Dedifferentiated amniotic fluid mesenchymal stem cell (primary cell): ENCODE results near the gene NPRL2.

Experiments used
- DNase-seq: peaks from one replicate; pipeline ENCODE4 v3.0.0-alpha.2; 2016; ENCODE audit errors: extremely low spot score

NPRL2 gene

DNA sequence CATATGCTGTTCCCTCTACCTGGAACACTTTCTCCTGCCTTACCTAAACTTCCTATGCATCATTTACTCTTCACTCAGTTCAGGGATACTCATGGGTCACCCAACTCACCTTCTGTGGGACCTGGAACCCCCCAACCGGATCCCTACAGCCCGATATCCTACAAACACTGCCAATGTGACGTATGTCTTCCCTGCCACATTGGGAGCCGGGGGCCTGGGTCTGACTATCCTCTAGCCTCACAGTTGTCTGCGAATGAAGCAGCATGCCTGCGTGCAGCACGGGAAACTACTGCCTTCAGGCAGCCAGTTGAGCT, 405 bp downstream of the NPRL2 start:
- no peak for DNase-seq

DNA sequence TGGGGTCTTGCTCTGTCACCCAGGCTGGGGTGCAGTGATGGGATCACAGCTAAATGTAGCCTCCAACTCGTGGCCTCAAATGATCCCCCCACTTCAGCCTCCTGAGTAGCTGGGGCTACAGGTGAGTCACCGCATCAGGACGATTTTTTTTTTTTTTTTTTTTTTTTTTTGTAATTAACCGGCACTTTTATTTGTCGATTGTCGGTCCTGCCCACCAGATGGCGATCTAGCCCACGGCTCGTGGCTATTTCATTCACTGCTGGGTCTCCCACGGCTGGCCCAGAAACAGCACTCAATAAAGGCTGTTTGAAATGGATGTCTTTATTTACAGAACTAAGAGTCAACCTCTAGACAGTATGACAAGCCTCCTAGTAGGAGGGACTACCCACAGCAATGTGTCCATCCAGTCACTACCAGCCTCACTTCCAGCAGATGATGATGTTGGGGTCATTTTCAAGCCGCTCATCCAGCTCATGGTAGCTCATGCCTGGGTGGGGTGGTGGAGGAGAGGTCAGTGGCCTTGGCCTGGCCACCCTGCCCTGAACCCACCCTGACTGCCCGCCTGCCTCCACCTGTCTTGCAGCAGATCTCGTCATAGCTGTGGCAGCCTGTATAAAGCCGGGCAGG, 3.3 kb downstream of the NPRL2 start:
- DNase-seq = peak; percentile 62

DNA sequence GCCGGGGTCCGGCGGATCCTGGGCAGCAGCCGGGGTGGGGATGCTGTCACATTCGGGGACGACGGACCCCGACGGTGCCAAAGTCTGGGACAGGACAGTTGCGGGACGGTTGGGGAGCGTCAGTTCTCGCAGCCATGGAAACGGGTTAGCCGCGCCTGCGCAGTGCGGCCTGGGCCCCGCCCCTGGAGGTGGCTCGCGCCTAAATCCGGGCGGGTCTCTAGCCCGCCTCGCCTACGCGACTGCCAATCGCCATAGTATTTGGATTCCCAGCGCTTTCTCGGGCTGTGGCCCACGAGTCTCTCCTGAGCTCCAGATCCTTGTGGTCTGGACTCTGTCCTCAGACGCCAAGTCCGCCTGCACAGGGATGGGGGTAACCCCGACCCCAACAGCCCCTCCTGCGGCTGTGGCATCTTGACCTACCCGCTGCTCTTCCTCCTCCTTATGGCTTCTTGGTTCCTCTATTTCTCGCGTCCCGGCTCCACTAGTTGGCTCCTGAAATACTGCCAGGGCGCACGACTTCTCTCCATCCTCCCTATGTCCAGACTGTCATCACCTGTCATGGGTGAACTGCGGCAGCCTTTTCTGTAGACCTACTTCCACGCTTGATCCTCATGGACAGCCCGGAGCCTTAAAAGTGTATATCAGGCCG, 4.9 kb downstream of the NPRL2 start, which contains the start of gene ZMYND10:
Gene ZMYND10, minus strand, starts transcription at position 147 of the 649 bp plus-strand sequence. CDS start 153 bp downstream, outside the sequence.
- DNase-seq = no peak

DNA sequence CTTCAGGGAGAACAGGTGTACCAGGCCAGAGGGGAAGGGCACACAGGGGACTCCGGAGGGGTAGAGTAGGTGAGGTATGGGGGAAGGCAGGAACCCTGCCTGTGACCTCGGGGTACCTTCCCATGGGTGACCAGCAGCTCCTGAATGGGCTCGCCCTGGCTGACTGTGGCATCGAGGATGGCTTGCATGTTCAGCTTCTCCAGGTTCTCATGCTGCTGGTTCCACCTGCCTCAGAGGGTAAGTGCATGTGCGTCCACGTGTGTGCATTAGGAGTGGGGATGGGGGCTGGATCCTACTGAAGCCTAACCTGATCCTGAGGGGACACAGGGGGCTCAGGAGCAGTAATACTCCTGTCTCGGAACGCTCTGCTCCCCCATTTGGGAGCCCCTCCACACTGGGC, 5.6 kb downstream of the NPRL2 start:
- no peak for DNase-seq

DNA sequence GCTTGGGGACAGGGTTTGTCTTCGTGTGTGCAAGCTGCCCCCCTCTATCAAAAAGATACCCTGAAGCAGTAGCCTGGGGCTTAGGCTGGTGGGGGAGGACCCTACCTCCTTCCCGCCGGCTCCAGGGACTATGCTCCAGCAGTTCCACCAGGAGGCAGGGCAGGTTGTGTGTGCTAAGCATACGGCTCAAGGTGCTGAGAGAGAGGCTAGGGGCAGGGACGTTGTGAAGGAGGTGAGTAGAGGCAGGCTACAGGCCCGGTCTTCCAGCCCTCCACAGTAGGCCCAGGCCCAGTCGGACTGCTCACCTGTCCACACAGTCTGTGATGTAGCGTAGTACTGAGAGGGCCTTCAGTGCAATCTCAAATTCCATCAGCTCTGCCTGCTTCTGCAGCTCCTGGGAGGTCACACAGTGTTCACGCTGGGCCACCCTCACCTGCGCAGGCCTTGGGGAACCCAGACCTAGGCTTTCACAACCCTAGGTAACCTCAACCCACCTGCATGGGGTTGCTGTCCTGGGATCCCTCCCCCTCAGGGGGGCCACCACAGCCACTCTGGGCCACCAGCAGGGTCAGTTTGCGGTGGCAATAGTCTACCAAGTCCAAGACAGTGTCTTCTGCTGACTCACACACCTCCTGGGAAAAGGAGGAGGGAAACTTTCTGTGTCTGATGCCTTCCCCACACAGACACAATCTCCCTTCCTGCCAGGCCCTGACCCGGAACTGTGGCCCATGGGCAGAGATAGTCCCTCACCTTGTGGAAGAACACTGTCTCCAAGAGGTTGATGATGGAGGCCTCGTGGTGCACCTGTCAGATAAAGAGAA, 7.6 kb downstream of the NPRL2 start:
- DNase-seq = no peak

DNA sequence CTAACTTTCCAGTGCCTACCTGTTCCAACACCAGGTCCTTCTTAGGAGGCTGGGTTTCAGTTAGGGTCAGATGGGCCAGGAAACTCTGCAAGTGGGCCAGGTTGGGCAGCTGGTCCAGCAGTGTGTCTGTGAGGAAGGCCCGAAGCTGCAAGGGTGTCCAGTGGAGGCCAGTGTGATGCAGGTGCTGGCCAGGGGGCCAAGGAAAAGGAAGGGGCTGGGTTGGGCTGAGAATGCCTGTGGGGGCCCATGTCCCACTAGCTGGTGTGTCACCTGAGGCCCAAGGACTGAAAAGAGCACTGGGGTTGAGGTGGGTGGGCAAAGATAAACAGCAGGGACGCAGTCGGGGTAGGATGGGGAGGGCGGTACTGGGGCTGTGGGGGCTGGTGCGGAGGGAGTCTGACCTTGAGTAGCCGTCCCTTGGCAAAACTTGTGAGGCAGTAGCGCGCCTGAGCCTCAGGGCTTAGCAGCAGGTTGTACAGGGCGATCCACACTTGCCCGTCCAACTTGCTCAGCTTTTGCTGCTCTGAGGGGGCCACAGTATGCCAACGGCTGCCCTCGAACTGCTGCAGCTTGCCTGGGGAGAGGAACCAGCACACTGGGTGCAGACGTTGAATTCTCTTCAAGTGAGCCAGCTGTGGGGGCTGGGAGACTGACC, 8.5 kb downstream of the NPRL2 start:
- DNase-seq = no peak

DNA sequence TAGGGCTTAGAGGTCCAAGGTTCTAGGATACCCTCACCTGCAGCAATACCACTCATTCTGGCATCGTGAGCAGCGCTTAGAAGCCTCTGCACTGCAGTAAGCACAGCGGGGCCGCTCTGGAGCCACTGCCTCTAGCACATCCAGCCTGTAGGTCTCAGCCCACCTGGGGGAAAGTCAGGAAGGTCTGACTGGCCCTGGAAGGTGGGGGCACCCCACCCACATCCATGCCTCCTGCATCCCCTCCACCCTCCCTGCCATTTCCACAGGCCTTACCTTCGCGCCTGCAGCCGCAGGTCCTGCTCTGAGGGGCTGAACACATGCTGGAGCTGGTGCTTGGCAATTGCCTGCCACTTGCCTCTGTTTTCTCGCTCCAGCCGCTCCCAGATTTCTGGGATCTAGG, 9.0 kb downstream of the NPRL2 start:
- no peak for DNase-seq

DNA sequence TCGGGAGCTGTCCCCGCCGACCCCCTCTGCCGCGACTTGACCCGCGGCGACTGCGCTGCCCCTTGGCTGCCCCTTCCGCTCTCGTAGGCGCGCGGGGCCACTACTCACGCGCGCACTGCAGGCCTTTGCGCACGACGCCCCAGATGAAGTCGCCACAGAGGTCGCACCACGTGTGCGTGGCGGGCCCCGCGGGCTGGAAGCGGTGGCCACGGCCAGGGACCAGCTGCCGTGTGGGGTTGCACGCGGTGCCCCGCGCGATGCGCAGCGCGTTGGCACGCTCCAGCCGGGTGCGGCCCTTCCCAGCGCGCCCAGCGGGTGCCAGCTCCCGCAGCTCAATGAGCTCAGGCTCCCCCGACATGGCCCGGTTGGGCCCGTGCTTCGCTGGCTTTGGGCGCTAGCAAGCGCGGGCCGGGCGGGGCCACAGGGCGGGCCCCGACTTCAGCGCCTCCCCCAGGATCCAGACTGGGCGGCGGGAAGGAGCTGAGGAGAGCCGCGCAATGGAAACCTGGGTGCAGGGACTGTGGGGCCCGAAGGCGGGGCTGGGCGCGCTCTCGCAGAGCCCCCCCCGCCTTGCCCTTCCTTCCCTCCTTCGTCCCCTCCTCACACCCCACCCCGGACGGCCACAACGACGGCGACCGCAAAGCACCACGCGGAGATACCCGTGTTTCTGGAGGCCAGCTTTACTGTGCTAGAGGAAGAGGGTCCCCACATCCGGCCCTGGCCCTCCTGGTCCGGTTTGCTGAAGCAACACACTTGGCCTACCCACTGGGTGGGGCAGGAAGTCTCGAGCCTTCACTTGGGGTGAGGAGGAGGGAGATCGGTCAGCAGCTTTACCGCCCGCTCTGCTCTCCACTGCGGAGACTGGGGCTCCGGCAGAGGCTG, 9.9 kb downstream of the NPRL2 start, which contains the start of gene RASSF1:
Gene RASSF1, minus strand, starts transcription at position 389 of the 882 bp plus-strand sequence. Its CDS starts 31 bp downstream, at position 358.
- no peak for DNase-seq

DNA sequence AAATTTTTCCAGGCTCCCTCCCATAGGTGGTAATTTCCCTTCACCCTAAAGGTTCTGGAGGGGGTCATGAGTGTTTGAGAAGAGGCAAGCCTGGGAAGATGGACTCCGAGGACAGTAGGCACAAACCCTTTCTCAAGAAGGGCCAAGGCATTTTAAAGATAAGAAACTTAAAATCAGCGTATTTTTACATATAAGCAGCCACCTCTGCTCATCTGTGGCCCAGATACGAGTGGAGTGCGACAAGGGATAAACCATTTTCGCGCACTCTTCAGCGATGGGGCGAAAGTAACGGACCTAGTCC, 10.5 kb downstream of the NPRL2 start:
- DNase-seq = no peak

DNA sequence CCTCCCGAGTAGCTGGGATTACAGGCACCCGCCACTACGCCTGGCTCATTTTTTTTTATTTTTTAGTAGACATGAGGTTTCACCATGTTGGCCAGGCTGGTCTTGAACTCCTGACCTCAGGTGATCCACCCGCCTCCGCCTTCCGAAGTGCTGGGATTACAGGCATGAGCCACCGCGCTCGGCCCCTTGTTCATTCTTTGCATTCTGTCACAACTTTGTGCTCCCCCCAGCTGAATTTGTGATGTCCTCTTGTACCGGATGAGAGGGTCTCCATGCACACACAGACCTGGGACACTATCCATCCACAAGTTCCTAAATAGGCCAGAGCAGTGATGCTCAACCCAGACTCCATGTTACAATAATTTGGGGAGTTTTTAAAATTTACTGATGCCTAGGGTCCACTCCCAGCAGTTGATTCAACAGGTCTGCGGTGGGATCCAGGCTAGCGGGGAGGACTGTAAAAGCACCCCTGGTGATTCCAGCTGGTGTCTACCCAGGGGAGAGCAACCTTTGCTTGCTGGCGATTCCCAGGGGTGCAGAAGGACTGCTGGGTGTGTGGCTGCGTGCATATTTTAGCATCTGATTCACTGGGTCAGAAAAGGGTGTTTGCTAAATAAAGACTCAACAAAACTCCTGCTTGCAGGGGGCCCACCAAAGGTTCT, 11.0 kb downstream of the NPRL2 start:
- DNase-seq = no peak

DNA sequence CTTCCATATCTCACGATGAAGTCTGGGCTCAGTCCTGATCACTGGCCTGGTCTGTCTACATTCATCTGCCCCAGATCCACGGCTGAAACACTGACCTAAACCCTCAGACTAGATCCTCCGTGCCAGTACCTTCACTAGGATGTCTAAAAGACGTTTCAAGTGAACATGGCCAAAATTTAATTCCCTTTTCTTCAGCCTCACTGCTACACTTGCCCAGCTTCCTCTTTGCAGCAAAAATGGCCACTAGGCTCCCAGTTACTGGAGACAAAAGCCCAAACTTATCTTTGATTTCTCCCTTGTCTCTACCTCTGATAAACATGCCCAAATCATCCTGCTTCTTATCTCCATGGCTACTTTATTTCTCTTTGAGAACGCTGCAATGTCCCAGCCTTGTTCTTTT, 11.6 kb downstream of the NPRL2 start:
- no peak for DNase-seq

DNA sequence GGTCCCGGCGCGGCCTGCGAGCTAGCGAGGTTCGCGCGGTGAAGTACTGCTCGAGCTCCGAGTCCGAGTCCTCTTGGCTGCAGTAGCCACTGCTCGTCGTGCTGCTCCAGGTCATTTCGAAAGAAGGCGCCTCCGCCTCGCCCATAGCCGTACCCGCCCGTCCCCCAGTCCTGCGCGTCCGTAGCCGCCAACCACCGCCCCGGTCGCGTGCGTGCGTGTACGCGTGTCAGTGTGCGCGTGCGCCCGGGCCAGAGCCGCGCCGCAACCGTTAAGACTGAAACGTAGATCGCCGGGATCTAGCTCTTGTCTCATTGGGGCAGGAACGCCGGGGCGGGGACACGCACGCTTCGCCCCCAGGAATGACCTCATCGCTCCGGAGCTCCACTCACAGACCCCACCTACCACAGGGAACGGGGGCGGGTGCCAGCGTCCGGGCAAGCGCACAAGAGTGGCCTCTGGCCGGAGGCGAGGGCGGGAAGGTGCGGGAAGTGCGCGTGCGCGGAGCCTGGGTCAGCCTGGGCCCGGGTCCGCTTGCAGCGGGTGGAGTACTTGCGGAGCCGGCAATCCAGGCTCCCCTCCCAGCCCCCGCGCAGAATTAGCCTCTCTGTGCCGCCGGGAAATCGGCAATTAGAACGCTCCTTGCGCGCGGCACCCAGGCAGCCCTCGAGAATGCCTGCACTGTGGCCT, 13.3 kb downstream of the NPRL2 start:
- peak; percentile 99 for DNase-seq

DNA sequence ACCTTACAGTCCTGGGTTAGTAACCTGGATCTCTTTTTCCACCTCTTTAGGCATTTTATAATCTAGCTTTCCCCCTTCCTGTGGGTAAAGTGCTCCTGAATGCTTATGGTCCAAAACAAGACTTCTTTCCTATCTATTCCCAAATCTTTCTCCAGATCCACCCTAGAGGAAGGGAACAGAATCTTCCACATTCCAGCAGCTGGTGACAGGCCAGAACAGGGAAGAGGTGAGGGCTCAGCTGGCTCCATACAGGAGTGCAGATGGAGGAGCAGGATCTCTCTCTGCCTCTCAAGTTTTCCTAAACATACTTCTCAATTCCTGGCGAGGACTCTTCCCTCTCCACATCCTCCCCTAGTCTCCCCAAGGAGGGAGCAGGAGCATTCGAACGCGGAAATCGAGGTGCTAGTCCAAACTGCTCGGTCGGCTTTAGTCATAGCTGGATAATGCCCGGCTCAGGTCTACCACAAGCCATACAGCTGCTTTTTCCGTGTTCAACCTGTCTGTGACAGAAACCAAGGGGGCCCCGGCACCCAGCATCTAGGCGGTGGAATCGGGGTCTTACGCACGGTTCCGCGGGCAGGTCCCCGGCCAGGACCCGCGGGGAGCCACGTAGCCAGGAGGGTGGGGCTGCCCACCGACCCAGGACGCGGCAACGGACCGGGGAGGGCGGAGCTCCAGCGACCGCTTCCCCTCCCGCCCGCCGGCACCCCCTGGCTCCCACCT, 14.0 kb downstream of the NPRL2 start:
- DNase-seq = no peak

DNA sequence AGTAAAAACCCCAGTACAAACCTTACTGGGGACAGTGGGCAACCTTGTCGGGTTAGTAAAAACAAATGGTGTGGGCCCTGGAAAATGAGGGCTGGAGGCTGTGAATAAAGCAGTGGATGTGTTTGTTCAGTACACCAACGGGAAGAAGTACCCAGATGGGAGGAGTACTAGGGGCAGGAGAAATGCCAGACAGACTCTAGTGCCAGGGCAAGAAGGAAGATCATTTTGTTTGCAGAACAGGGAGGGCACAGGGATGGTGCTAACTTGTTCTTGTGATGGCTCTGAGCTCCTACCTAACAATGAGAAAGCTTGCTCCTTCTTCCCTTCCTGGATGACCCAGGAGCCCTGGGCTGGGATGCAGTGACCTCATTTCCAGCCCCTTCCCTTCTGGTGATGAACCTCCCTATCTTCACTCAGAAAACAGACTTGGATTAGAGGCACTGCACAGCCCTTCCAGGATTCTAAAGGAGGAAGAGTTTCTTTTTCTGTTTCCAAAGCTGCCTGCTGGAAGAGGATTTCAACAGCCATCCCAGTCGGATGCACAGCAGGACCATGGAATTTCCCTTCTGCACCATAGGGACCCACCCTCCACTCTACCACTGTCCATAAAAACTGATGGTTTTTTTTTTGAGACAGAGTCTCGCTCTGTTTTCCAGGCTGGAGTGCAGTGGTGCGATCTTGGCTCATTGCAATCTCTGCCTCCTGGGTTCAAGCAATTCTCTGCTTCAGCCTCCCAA, 16.1 kb downstream of the NPRL2 start:
- no peak for DNase-seq

DNA sequence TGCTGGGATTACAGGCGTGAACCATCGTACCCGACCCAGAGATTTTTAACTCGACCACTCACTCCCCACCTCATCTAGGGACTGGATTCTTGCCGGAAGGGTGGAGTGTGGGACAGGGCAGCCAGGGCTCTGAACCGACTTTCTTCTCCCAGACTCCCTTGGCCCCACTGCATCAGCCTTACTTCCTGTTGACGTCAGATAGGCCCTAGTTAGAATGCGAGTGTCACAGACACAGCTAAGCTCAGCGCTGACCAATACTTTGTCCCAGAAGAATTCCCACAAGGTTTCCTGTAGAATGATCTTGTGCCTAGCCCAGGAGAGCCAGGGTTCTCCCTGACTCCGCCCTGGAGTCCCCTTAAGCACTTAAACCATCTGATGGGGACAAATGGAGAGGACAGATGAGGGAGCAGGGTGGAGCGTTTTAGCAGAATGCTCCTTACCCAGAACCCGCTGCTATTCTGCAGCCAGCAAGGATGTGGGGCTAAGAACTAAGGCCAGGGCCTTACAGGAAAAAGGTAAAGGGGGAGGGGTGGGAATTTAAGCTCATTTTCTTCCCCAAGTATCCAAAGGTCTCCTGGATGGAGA, 16.7 kb downstream of the NPRL2 start:
- DNase-seq = no peak

DNA sequence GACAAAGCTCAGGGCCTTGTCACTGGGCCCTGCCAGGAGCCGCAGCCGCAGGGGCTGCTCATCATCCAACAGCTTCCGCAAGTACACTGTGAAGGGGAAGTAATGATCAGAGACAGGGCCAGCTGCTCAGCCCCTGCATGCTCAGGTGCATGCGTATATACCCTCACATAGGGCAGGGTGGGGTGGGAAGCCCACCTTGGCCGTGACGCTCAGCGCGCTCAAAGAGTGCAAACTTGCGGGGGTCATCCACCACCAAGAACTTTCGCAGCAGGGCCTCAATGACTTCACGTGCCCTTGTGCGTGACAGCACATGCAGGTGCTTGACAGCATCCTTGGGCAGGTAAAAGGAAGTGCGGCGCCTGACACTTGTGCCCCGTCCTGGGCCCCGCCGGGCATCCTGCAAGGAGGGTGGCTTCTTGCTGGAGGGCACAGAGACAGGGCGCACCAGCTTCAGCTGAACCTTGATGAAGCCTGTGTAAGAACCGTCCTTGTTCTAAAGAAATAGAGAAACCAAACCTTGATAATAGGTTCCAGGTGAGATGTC, 19.1 kb downstream of the NPRL2 start:
- DNase-seq = no peak

DNA sequence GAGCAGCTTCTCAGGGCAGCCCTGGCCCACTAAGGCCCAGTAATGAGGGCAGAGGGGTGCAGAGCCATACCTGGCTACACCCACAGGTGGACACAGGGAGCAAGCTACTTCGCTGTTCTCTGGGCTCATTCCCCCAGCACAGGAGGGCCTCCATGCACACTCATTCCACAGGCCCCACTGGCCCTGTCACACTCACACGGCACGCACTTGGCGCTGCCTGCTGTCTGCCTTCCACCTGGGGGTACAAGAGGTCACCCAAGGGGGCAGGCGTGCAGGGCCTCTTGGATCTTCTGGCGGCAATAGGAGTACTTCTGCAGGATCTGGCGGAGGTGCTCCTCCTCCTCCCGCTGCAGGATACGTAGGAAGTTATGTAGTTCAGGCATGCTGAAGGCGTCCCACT, 20.2 kb downstream of the NPRL2 start:
- DNase-seq = no peak

DNA sequence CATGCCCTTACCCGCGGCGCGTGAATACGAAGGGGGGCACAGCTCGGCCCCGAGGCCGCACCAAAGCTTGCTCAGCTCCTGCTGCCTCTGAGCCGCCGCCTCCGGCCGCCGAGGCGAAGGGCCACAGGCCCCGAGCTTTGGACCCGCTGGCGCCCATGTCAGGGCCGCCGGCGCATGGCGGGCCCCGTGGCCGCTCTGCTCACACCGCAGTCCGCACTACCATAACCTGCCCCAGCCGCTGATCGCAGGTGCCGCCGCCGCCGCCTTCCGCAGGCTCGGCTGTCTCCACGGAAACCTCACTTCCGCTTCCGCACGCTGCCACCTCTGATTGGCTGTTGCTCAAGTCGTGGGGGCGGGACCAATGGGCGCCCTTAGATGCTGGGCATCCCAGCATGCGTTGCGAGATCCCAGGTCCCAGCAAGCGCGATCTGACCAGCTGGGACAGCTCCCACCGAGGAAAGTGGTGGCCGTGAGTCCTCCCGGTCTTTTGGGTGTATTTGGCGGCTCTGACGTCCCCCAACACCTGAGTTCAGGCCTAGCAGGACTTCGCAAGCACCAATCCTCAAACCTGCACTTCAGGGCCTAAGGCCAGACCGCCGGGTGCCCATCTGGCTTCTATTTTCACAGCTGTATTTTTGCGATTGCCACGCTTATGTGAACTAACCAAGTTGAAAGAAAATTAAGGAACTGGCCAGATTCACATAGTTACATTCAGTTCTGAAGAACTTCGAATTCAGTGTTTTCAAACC, 22.5 kb downstream of the NPRL2 start, which contains the start of gene TUSC2:
Gene TUSC2, minus strand, starts transcription at position 281 of the 749 bp plus-strand sequence. Its CDS starts 124 bp downstream, at position 157.
- peak; percentile 97 for DNase-seq
